ENCODE data around the gene BAHCC1. TPM values are rescaled to one million over a fixed set of nuclear protein-coding genes. Genes with fewer than 3 reads are reported as not detected.

The BAHCC1 gene
- total and polyA plus RNA-seq, 9 of the 15 experiments (the other 6 are each of a cell fraction or from before 2014, with no cell fraction given) = 0.14 to 26.9 (median 5.0) TPM

GRCh38 chr17:81481073-81481799 is 86.0 kb downstream of the BAHCC1 start (continued):
- no peak for TF ChIP-seq MEIS2 (IDR thresholded peaks at IDR 0.05; ENCODE audit: partially characterized antibody)
- TF ChIP-seq SAP30 (IDR thresholded peaks at IDR 0.05; ENCODE audit: borderline replicate concordance, insufficient read depth, low read depth, low read length, poor library complexity, severe bottlenecking) = peak; percentile 84
- TF ChIP-seq ZNF253 (CRISPR knock-in tag; conservative IDR thresholded peaks at IDR 0.05) = no peak
- TF ChIP-seq CCNT2 (IDR thresholded peaks at IDR 0.05; ENCODE audit: borderline replicate concordance, extremely low read depth, insufficient read length, low read depth, low read length) = peak; percentile 85
- TF ChIP-seq SRF (CRISPR knock-in tag; IDR thresholded peaks at IDR 0.05) = no peak
- peak; percentile 93; the same call in 1 of the 2 replicates for TF ChIP-seq GATAD2B (IDR thresholded peaks at IDR 0.05; ENCODE audit: borderline replicate concordance)
- no peak for TF ChIP-seq HDAC3 (IDR thresholded peaks at IDR 0.05; ENCODE audit: borderline replicate concordance, partially characterized antibody)
- TF ChIP-seq SPI1 (IDR thresholded peaks at IDR 0.05; ENCODE audit: borderline replicate concordance, low read depth, low read length) = no peak
- TF ChIP-seq ZNF431 (CRISPR knock-in tag; IDR thresholded peaks at IDR 0.05) = peak; percentile 78; the same call in 1 of the 2 replicates
- no peak for TF ChIP-seq THAP7 (CRISPR knock-in tag; IDR thresholded peaks at IDR 0.05)
- no peak for TF ChIP-seq BRF1 (IDR thresholded peaks at IDR 0.05; ENCODE audit: borderline replicate concordance, extremely low read depth, insufficient read length)
- TF ChIP-seq GMEB1 (CRISPR knock-in tag; IDR thresholded peaks at IDR 0.05) = no peak
- no peak for TF ChIP-seq ELF1 (tag; IDR thresholded peaks at IDR 0.05)
- no peak for TF ChIP-seq HCFC1 (IDR thresholded peaks at IDR 0.05; ENCODE audit: low read depth, low read length)
- TF ChIP-seq ARNT (IDR thresholded peaks at IDR 0.05) = no peak
- no peak for TF ChIP-seq SMAD3 (CRISPR knock-in tag; conservative IDR thresholded peaks at IDR 0.05)
- no peak for TF ChIP-seq BRD9 (IDR thresholded peaks at IDR 0.05; ENCODE audit: low read depth, partially characterized antibody)
- peak; percentile 24 for TF ChIP-seq TAF1 (IDR thresholded peaks at IDR 0.05; ENCODE audit: control insufficient read depth, extremely low read depth, insufficient read depth, low read length, severe bottlenecking)
- no peak for TF ChIP-seq CTCFL (IDR thresholded peaks at IDR 0.05; ENCODE audit: borderline replicate concordance, insufficient read depth, low read depth, low read length, poor library complexity, severe bottlenecking)
